SK-N-SH treated with all-trans-retinoic acid at 6 μM for 48 hours (cell line): ENCODE measurements around the gene SCGB1D2.
"Not testable (repeated sequence)": the region's sequence is repeated elsewhere in the genome, so short reads cannot be mapped to it uniquely, and the experiment has no call there.

Experiments
- ATAC-seq: fragments of 200-7000 bp; cut with Tn5 transposase; 3 replicates; pipeline ENCODE4 v1.9.1; 2020; ENCODE audit warnings: mild to moderate bottlenecking, moderate library complexity
- ARNTL ChIP-seq: fragments of 450-650 bp; formaldehyde crosslinking; IDR thresholded peaks from 2 replicates; pipeline ENCODE4 v1.5.0; 2020; ENCODE audit warnings: low read depth, mild to moderate bottlenecking, moderate library complexity, borderline replicate concordance
- BACH2 ChIP-seq: fragments of 250-450 bp; sonication (Bioruptor Pico); IDR thresholded peaks from 2 replicates; pipeline ENCODE4 v1.9.0; 2021; ENCODE audit warnings: mild to moderate bottlenecking, borderline replicate concordance
- CSDC2 ChIP-seq: fragments of 250-450 bp; sonication (Bioruptor Pico); IDR thresholded peaks from 2 replicates; pipeline ENCODE4 v1.5.0; 2020; ENCODE audit warnings: mild to moderate bottlenecking, moderate library complexity
- CSRNP3 ChIP-seq: fragments of 250-450 bp; sonication (Bioruptor Pico); IDR thresholded peaks from 2 replicates; pipeline ENCODE4 v1.5.1; 2021; ENCODE audit warnings: mild to moderate bottlenecking, moderate library complexity
- ESRRG ChIP-seq: fragments of 250-450 bp; sonication (Bioruptor Pico); IDR thresholded peaks from 2 replicates; pipeline ENCODE4 v1.6.1; 2021; ENCODE audit warnings: mild to moderate bottlenecking
- GLIS3 ChIP-seq: fragments of 250-450 bp; sonication (Bioruptor Pico); IDR thresholded peaks from 2 replicates; pipeline ENCODE4 v1.5.0; 2020; ENCODE audit warnings: mild to moderate bottlenecking, moderate library complexity
- ISL1 ChIP-seq: fragments of 250-450 bp; sonication (Bioruptor Pico); IDR thresholded peaks from 2 replicates; pipeline ENCODE4 v2.1.2; 2022; ENCODE audit warnings: mild to moderate bottlenecking, moderate library complexity
- OSR1 ChIP-seq: fragments of 250-450 bp; sonication (Bioruptor Pico); IDR thresholded peaks from 2 replicates; pipeline ENCODE4 v1.8.0; 2022; ENCODE audit warnings: moderate library complexity, mild to moderate bottlenecking, inconsistent platforms
- PATZ1 ChIP-seq: fragments of 250-450 bp; sonication (Bioruptor Pico); IDR thresholded peaks from 2 replicates; pipeline ENCODE4 v1.8.0; 2020; ENCODE audit warnings: mild to moderate bottlenecking, moderate library complexity, borderline replicate concordance
- RARB ChIP-seq: fragments of 250-450 bp; sonication (Bioruptor Pico); IDR thresholded peaks from 2 replicates; pipeline ENCODE4 v1.8.0; 2021; ENCODE audit warnings: mild to moderate bottlenecking, moderate library complexity
- TCF4 ChIP-seq: fragments of 250-450 bp; sonication (Bioruptor Pico); IDR thresholded peaks from 2 replicates; pipeline ENCODE4 v1.8.0; 2021; ENCODE audit warnings: mild to moderate bottlenecking, moderate library complexity, borderline replicate concordance
- TOX ChIP-seq: fragments of 250-450 bp; sonication (Bioruptor Pico); IDR thresholded peaks from 2 replicates; pipeline ENCODE4 v1.8.0; 2021; ENCODE audit warnings: mild to moderate bottlenecking, moderate library complexity, borderline replicate concordance
- TSHZ2 ChIP-seq: fragments of 250-450 bp; sonication (Bioruptor Pico); IDR thresholded peaks from 2 replicates; pipeline ENCODE4 v1.5.0; 2020; ENCODE audit warnings: mild to moderate bottlenecking, moderate library complexity
- ZC3H10 ChIP-seq: fragments of 250-450 bp; sonication (Bioruptor Pico); IDR thresholded peaks from 2 replicates; pipeline ENCODE4 v1.5.1; 2021; ENCODE audit warnings: mild to moderate bottlenecking, moderate library complexity
- ZFP3 ChIP-seq: fragments of 250-450 bp; sonication (Bioruptor Pico); IDR thresholded peaks from 2 replicates; pipeline ENCODE4 v1.5.0; 2020; ENCODE audit warnings: mild to moderate bottlenecking, moderate library complexity
- ZFP30 ChIP-seq: fragments of 450-650 bp; formaldehyde crosslinking; IDR thresholded peaks from 2 replicates; pipeline ENCODE4 v1.5.0; 2022; ENCODE audit warnings: mild to moderate bottlenecking, moderate library complexity
- ZNF565 ChIP-seq: fragments of 450-650 bp; formaldehyde crosslinking; conservative IDR thresholded peaks from 2 replicates; pipeline ENCODE4 v1.5.0; 2020; ENCODE audit warnings: low read depth, mild to moderate bottlenecking, moderate library complexity
- ZNF70 ChIP-seq: fragments of 450-650 bp; formaldehyde crosslinking; IDR thresholded peaks from 2 replicates; pipeline ENCODE4 v1.5.0; 2020; ENCODE audit warnings: mild to moderate bottlenecking, moderate library complexity
- ZNF8 ChIP-seq: fragments of 450-650 bp; formaldehyde crosslinking; IDR thresholded peaks from 2 replicates; pipeline ENCODE4 v1.5.0; 2020; ENCODE audit warnings: mild to moderate bottlenecking, moderate library complexity
- TF ChIP-seq, protein P1 (sequence below): fragments of 250-450 bp; sonication (Bioruptor Pico); IDR thresholded peaks from 2 replicates; pipeline ENCODE4 v1.5.1; 2020; ENCODE audit warnings: low read depth, mild to moderate bottlenecking, moderate library complexity

SCGB1D2 gene

GRCh38 chr11:62204430-62204829 lies 37.6 kb upstream of the SCGB1D2 start:
- TF ChIP-seq ZNF8 (CRISPR knock-in tag), result no peak
- no peak for TF ChIP-seq ARNTL (CRISPR knock-in tag)
- ATAC-seq, result no peak

GRCh38 chr11:62205441-62205840 lies 36.6 kb upstream of the SCGB1D2 start:
- TF ChIP-seq ZNF565 (no peak), ESRRG (CRISPR knock-in tag) (no peak), TCF4 (CRISPR knock-in tag) (no peak), TSHZ2 (no peak), ZFP30 (no peak), TOX (CRISPR knock-in tag) (no peak), CSRNP3 (CRISPR knock-in tag) (no peak), CSDC2 (no peak), ZNF8 (CRISPR knock-in tag) (no peak), GLIS3 (CRISPR knock-in tag) (no peak), BACH2 (CRISPR knock-in tag) (no peak), ZC3H10 (CRISPR knock-in tag) (no peak), ARNTL (CRISPR knock-in tag) (no peak), RARB (CRISPR knock-in tag) (no peak), ZNF70 (CRISPR knock-in tag) (no peak)
- TF ChIP-seq, protein P1, sequence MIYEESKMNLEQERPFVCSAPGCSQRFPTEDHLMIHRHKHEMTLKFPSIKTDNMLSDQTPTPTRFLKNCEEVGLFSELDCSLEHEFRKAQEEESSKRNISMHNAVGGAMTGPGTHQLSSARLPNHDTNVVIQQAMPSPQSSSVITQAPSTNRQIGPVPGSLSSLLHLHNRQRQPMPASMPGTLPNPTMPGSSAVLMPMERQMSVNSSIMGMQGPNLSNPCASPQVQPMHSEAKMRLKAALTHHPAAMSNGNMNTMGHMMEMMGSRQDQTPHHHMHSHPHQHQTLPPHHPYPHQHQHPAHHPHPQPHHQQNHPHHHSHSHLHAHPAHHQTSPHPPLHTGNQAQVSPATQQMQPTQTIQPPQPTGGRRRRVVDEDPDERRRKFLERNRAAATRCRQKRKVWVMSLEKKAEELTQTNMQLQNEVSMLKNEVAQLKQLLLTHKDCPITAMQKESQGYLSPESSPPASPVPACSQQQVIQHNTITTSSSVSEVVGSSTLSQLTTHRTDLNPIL (CRISPR knock-in tag), result no peak
- ATAC-seq, result no peak

- ATAC-seq, result not testable (repeated sequence)
Measured at GRCh38 chr11:62206276-62207066, 35.6 kb upstream of the SCGB1D2 start.

- ATAC-seq, result no peak
- TF ChIP-seq ESRRG (CRISPR knock-in tag) (no peak), ZNF8 (CRISPR knock-in tag) (no peak)
Measured at GRCh38 chr11:62208785-62209144, 33.3 kb upstream of the SCGB1D2 start.

DNA sequence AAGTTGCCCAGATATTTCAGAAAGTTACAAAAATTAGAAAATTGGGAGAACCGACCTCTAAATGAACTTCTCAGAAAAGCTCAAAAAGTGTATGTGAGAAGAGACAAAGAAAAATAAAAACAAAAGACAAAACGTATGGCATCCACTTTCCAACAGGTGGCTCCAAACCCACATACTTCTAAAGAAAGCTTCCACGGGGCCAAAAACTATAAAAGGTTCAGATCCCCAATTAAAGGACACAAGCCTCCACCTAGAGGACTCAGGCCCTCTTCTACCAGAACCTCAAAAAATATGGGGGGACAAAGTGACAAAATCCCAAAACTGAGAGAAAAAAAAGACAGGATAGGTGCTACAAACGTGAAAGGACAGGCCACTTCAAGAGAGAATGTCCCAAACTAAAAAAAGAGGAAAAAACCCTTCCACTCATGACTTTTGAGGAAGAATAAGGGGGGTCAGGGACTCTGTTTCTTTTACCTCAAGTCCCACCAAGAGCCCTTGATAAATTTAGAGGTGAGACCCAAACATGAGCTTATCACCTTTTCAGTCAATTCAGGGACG lies 24.8 kb upstream of the SCGB1D2 start:
- ATAC-seq, result no peak
- no peak for TF ChIP-seq ZFP30
- no peak for TF ChIP-seq BACH2 (CRISPR knock-in tag)

- TF ChIP-seq GLIS3 (CRISPR knock-in tag), result no peak
- no peak for TF ChIP-seq ZNF8 (CRISPR knock-in tag)
- no peak for TF ChIP-seq CSRNP3 (CRISPR knock-in tag)
- TF ChIP-seq ZFP30, result no peak
- TF ChIP-seq ZNF565, result no peak
- TF ChIP-seq CSDC2, result no peak
- no peak for TF ChIP-seq RARB (CRISPR knock-in tag)
- TF ChIP-seq BACH2 (CRISPR knock-in tag), result no peak
- no peak for TF ChIP-seq ISL1 (CRISPR knock-in tag)
- TF ChIP-seq TOX (CRISPR knock-in tag), result no peak
- no peak for TF ChIP-seq ZC3H10 (CRISPR knock-in tag)
- TF ChIP-seq TCF4 (CRISPR knock-in tag), result no peak
- no peak for TF ChIP-seq OSR1 (CRISPR knock-in tag)
- no peak for TF ChIP-seq ZFP3
- TF ChIP-seq, protein P1 (CRISPR knock-in tag), result no peak
- no peak for TF ChIP-seq PATZ1 (CRISPR knock-in tag)
- ATAC-seq, result no peak
Measured at GRCh38 chr11:62221498-62221897, 20.5 kb upstream of the SCGB1D2 start.
